Stomach smooth muscle (tissue), 2 donors: Measurements from ENCODE around the gene STXBP1.
A peak's percentile ranks its signal among the peaks of the same experiment; 100 is the strongest.

Source experiments
- H3K27ac ChIP-seq: one replicate; pipeline ENCODE4 v1.7.0; 2013; ENCODE audit warnings: mild to moderate bottlenecking, low read length, inconsistent platforms
- H3K27me3 ChIP-seq, 2 donors: one replicate each; pipeline ENCODE4 v1.7.0; 2013; ENCODE audit warnings: low read length in 2 of 2; ENCODE audit not compliant: insufficient read depth in 2 of 2, control insufficient read depth in 1 of 2
- H3K36me3 ChIP-seq, 2 donors: one replicate each; pipeline ENCODE4 v1.7.0; 2013; ENCODE audit warnings: low read length in 2 of 2; ENCODE audit not compliant: control insufficient read depth in 2 of 2, insufficient read depth in 2 of 2
- H3K4me1 ChIP-seq: one replicate; pipeline ENCODE4 v1.7.0; 2013; ENCODE audit warnings: low read length; ENCODE audit not compliant: control insufficient read depth, insufficient read depth
- H3K4me3 ChIP-seq, 2 donors: one replicate each; pipeline ENCODE4 v1.7.0; 2013; ENCODE audit warnings: low read length in 2 of 2
- H3K9ac ChIP-seq, 2 donors: one replicate each; pipeline ENCODE4 v1.7.0; 2013; ENCODE audit warnings: low read length in 2 of 2, mild to moderate bottlenecking in 1 of 2
- H3K9me3 ChIP-seq, 2 donors: one replicate each; pipeline ENCODE4 v1.7.0; 2013; ENCODE audit warnings: low read length in 2 of 2; ENCODE audit not compliant: control insufficient read depth in 2 of 2
- donor health status: healthy.
- donor health status: Pancreatic carcinoma.

STXBP1 gene

DNA sequence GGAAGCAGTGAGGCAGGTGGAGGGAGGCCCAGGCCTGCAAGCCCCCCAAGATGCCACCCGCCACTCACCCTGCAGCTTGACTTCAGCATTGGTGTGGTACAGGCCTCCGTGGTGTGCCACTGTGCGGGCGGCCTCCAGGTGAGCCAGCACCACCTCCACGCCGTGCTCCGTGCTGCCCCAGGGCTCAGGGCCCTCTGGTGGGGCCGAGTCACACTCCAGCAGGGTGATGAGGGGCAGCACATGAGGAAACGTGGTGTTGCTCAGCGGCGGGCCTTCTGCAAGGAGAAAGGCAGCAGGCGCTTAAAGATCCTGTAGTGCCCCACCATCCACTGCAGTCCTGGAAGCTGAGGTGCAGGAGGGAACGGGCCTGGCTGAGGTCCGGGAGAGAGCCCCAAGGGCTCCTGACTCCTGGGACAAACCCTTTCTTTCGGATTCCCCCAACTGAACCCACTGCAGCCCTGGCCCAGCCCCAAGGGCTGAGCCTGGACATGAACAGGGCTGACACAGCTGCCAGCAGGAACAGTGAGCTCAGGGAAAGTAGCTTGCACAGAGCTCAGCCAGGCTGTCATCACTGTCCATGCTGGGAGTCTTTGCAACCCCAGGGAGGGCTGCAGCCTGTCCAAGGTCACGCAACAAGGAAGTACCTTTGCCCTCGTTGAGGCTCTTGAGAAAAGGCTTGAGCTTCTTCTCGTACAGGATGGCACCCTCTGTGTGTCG, 127.7 kb downstream of the STXBP1 start:
- Histone ChIP-seq H3K27me3 (peaks cover 12 to 15% of the 10 kb centered on the region in 2 donors), H3K27ac (peak overlapping the region; percentile 2), H3K4me1 (peaks cover 14% of the 10 kb centered on the region), H3K9me3 (no peaks in the 10 kb centered on the region), H3K36me3 (no peaks in the 10 kb centered on the region), H3K9ac (no peak overlapping the region), H3K4me3 (no peak overlapping the region)

DNA sequence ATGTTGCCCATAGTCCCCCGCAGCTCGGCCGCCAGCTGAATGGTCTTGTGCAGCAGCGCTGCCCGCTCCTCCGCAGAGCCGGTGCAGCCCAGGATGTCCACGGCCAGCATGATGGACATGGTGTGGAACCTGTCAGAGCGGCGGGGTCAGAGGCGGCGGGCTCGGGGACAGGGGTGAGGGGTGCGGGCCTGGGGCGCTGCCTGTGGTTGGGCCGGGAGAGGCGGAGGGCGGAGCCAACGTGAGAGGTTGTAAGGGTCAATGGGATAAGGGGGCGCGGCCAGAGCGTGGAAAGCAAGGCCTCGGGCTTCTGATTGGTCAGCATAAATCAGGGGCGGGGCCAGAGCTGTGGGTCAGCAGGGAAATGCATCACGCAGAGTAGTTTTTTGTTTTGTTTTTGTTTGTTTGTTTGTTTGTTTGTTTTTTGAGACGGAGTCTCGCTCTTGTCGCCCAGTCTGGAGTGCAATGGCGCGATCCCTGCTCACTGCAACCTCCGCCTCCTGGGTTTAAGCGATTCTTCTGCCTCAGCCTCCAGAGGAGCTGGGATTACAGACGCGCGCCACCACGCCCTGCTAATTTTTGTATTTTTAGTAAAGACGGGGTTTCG, 129.9 kb downstream of the STXBP1 start:
- peaks cover 12 to 15% of the 10 kb centered on the region in 2 donors for H3K27me3 ChIP-seq
- H3K36me3 ChIP-seq: no peaks in the 10 kb centered on the region
- no peak overlapping the region for H3K27ac ChIP-seq
- H3K4me1 ChIP-seq: peaks cover 8% of the 10 kb centered on the region
- H3K9me3 ChIP-seq: no peaks in the 10 kb centered on the region
- H3K9ac ChIP-seq: no peak overlapping the region
- H3K4me3 ChIP-seq: no peak overlapping the region
